ENCODE data around the gene EHMT1. TPM values are rescaled to one million over a fixed set of nuclear protein-coding genes. Genes with fewer than 3 reads are reported as not detected.

EHMT1 gene
- total and polyA plus RNA-seq, 2 of the 13 experiments (the other 11 are each of a cell fraction or from before 2014, with no cell fraction given) = 23.0 to 27.1 TPM

DNA sequence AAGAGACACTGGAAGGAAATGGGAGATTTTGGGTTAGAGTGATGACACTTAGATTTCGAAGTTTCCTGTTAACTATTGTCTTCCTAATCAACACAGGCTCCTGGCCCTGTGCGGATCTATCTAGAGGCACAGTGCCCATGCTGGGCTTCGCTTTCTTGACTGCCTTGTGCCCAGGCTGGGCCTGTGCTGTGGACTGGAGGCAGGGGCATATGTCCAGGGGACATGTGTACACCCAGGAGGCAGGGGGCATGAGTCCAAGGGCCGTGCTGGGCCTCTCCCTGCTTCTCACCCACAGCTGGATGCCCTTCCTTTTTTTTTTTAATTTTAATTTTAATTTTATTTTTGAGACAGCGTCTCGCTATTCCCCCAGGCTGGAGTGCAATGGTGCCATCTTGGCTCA is 37.6 kb downstream of the EHMT1 start:
- no peak overlapping the region for H3K4me3 ChIP-seq (replicated peaks in 1 of 3; ENCODE audit: insufficient read depth in 1 of 3, low read depth in 2 of 3, low read length in 3 of 3)
- H3K79me2 ChIP-seq (ENCODE audit: insufficient read depth, low read length) = peaks cover 52% of the 10 kb centered on the region
- BruUV-seq (replicated peaks) = no TSS peak
- ATAC-seq (no peak), FAIRE-seq (no peak), DNase-seq (ENCODE audit: low spot score) (no peak)
- CTCF ChIA-PET (ENCODE audit: low intra/inter-chr PET ratio, low total read pairs) = no interaction called here
- in situ Hi-C loops (cut with HindIII; ENCODE audit: extremely low pct_ligation_motif_present, low pct_unique_long_range_greater_than_20kb) (no loop called here), intact Hi-C loops (cut with micrococcal nuclease; ENCODE audit: unreplicated experiment) (no loop called here)
- H3K4me2 ChIP-seq (ENCODE audit: low read depth, low read length) = no peak overlapping the region
- H2AFZ ChIP-seq (ENCODE audit: low read length) = no peak overlapping the region
- no peaks in the 10 kb centered on the region for H4K20me1 ChIP-seq (ENCODE audit: insufficient read depth, low read length)
- H3K27me3 ChIP-seq (ENCODE audit: control insufficient read depth in 1 of 2, insufficient read depth in 2 of 2, low read length in 2 of 2) = no peaks in the 10 kb centered on the region
- POLR2A ChIA-PET = no interaction called here
- H3K9me3 ChIP-seq (ENCODE audit: low read length) = no peaks in the 10 kb centered on the region
- H3K36me3 ChIP-seq (replicated peaks in 1 of 2; ENCODE audit: control insufficient read depth in 1 of 2, insufficient read depth in 2 of 2, low read length in 2 of 2) = peaks cover 0 to 7% of the 10 kb centered on the region in 2 experiments; a peak in 2 of 5 replicates
- H3K4me1 ChIP-seq (ENCODE audit: insufficient read depth, low read length) = no peaks in the 10 kb centered on the region
- no peak overlapping the region for H3K9ac ChIP-seq (ENCODE audit: insufficient read depth, low read depth, low read length)
- TF ChIP-seq TRIM24 (CRISPR knock-in tag; IDR thresholded peaks at IDR 0.05) (no peak), FLYWCH1 (CRISPR knock-in tag; IDR thresholded peaks at IDR 0.05) (no peak), ZNF703 (CRISPR knock-in tag; IDR thresholded peaks at IDR 0.05; ENCODE audit: borderline replicate concordance) (no peak), HNRNPH1 (optimal IDR thresholded peaks at IDR 0.05; ENCODE audit: low read depth, low read length) (no peak)
- 96% methylated on average over 5 of the region's 6 CpGs for WGBS (ENCODE audit: low lambda C conversion rate)
- H3K27ac ChIP-seq (ENCODE audit: extremely low read length, insufficient read depth, low read length) = no peak overlapping the region

DNA sequence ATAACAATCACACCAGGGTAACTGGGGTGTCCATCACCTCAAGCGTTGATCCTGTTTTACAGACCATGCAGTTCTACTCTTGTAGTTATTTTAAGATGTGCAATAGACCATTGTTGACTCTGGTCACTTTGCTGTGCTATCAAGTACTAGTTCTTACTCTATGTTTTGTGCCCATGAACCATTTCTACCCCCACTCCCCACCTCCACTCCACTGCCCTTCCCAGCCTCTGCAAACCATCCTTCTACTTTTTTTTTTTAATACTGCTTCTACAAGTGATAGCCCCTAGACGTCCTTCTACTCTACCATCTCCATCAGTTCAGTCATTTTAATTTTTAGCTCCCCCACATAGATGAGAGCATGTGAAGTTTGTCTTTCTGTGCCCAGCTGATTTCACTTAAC is 38.8 kb downstream of the EHMT1 start:
- TF ChIP-seq NFYB (CRISPR knock-in tag; IDR thresholded peaks at IDR 0.05) (no peak), ZNF256 (CRISPR knock-in tag; conservative IDR thresholded peaks at IDR 0.05) (no peak), ZNF570 (CRISPR knock-in tag; IDR thresholded peaks at IDR 0.05; ENCODE audit: borderline replicate concordance) (no peak), HDAC6 (IDR thresholded peaks at IDR 0.05; ENCODE audit: low read depth, low read length) (no peak)
- TF ChIP-seq, protein P1, sequence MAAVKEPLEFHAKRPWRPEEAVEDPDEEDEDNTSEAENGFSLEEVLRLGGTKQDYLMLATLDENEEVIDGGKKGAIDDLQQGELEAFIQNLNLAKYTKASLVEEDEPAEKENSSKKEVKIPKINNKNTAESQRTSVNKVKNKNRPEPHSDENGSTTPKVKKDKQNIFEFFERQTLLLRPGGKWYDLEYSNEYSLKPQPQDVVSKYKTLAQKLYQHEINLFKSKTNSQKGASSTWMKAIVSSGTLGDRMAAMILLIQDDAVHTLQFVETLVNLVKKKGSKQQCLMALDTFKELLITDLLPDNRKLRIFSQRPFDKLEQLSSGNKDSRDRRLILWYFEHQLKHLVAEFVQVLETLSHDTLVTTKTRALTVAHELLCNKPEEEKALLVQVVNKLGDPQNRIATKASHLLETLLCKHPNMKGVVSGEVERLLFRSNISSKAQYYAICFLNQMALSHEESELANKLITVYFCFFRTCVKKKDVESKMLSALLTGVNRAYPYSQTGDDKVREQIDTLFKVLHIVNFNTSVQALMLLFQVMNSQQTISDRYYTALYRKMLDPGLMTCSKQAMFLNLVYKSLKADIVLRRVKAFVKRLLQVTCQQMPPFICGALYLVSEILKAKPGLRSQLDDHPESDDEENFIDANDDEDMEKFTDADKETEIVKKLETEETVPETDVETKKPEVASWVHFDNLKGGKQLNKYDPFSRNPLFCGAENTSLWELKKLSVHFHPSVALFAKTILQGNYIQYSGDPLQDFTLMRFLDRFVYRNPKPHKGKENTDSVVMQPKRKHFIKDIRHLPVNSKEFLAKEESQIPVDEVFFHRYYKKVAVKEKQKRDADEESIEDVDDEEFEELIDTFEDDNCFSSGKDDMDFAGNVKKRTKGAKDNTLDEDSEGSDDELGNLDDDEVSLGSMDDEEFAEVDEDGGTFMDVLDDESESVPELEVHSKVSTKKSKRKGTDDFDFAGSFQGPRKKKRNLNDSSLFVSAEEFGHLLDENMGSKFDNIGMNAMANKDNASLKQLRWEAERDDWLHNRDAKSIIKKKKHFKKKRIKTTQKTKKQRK (IDR thresholded peaks at IDR 0.05; ENCODE audit: low read length) = no peak
- POLR2A ChIA-PET = no interaction called here
- no peak for FAIRE-seq

More for the DNA sequence above, 38.8 kb downstream of the EHMT1 start:
- Histone ChIP-seq H3K4me1 (ENCODE audit: insufficient read depth, low read length) (no peaks in the 10 kb centered on the region), H3K27me3 (ENCODE audit: control insufficient read depth in 1 of 2, insufficient read depth in 2 of 2, low read length in 2 of 2) (no peaks in the 10 kb centered on the region), H4K20me1 (ENCODE audit: insufficient read depth, low read length) (no peaks in the 10 kb centered on the region), H3K4me2 (ENCODE audit: low read depth, low read length) (no peak overlapping the region), H3K79me2 (ENCODE audit: insufficient read depth, low read length) (peaks cover 50% of the 10 kb centered on the region), H3K9ac (ENCODE audit: insufficient read depth, low read depth, low read length) (no peak overlapping the region), H3K4me3 (replicated peaks in 1 of 3; ENCODE audit: insufficient read depth in 1 of 3, low read depth in 2 of 3, low read length in 3 of 3) (no peak overlapping the region), H2AFZ (ENCODE audit: low read length) (no peak overlapping the region), H3K27ac (ENCODE audit: extremely low read length, insufficient read depth, low read length) (no peak overlapping the region), H3K9me3 (ENCODE audit: low read length) (no peaks in the 10 kb centered on the region), H3K36me3 (replicated peaks in 1 of 2; ENCODE audit: control insufficient read depth in 1 of 2, insufficient read depth in 2 of 2, low read length in 2 of 2) (peaks cover 0 to 4% of the 10 kb centered on the region in 2 experiments; a peak in 2 of 5 replicates)
- in situ Hi-C loops (cut with HindIII; ENCODE audit: extremely low pct_ligation_motif_present, low pct_unique_long_range_greater_than_20kb) (no loop called here), intact Hi-C loops (cut with micrococcal nuclease; ENCODE audit: unreplicated experiment) (no loop called here)
- no peak for ATAC-seq
- no TSS peak for BruUV-seq (replicated peaks)
- CTCF ChIA-PET (ENCODE audit: low intra/inter-chr PET ratio, low total read pairs) = no interaction called here
- WGBS (ENCODE audit: low lambda C conversion rate) = 94% methylated on average over 2 of the region's 2 CpGs
- no peak for DNase-seq (ENCODE audit: low spot score)

Data from HepG2 (cell line).